MCF 10A (cell line): ENCODE results near the gene ARHGAP45. TPM values are rescaled to one million over a fixed set of nuclear protein-coding genes. Genes with fewer than 3 reads are reported as not detected.
"Not testable (repeated sequence)": the region's sequence is repeated elsewhere in the genome, so short reads cannot be mapped to it uniquely, and the experiment has no call there.

Experiments used
- BruUV-seq: library from RNA; stranded (reverse); fragments of 400-500 nt; replicated peaks from 2 replicates; lab custom pipeline; 2021; lab: Mats Ljungman, UMichigan
- CTCF ChIA-PET: fragments of 300-600 bp; sonication (Branson Sonifier 250); formaldehyde crosslinking; extraction: SDS; loops from one replicate; lab custom pipeline; 2021; ENCODE audit warnings: antibody characterized with exemption, inconsistent platforms; lab: Yijun Ruan, JAX
- POLR2A ChIA-PET: fragments of 300-600, 350-650 bp; sonication (Branson Sonifier 250); formaldehyde crosslinking; extraction: SDS; loops from one replicate; lab custom pipeline; 2020; ENCODE audit warnings: antibody characterized with exemption, inconsistent platforms; lab: Yijun Ruan, JAX
- DNase-seq: peaks from one replicate; pipeline ENCODE4 v3.0.0-alpha.2; 2018; ENCODE audit not compliant: unreplicated experiment
- H3K27ac Mint-ChIP-seq: one replicate; pipeline ENCODE4 v1.8.0; 2022; ENCODE audit warnings: mild to moderate bottlenecking, low read depth, mixed read lengths; ENCODE audit not compliant: unreplicated experiment
- H3K27me3 Mint-ChIP-seq: one replicate; pipeline ENCODE4 v1.8.0; 2022; ENCODE audit warnings: mixed read lengths; ENCODE audit not compliant: insufficient read depth, unreplicated experiment
- H3K36me3 Mint-ChIP-seq: one replicate; pipeline ENCODE4 v1.8.0; 2022; ENCODE audit warnings: mild to moderate bottlenecking, moderate library complexity, mixed read lengths; ENCODE audit not compliant: insufficient read depth, unreplicated experiment
- H3K4me1 Mint-ChIP-seq: one replicate; pipeline ENCODE4 v1.8.0; 2022; ENCODE audit warnings: mixed read lengths; ENCODE audit not compliant: insufficient read depth, unreplicated experiment
- H3K4me3 Mint-ChIP-seq: one replicate; pipeline ENCODE4 v1.8.0; 2022; ENCODE audit warnings: mild to moderate bottlenecking, moderate library complexity, mixed read lengths; ENCODE audit not compliant: unreplicated experiment
- H3K9me3 Mint-ChIP-seq: one replicate; pipeline ENCODE4 v1.8.0; 2022; ENCODE audit warnings: mixed read lengths; ENCODE audit not compliant: unreplicated experiment
- CTCF ChIP-seq: fragments of 200-600 bp; IDR thresholded peaks from one replicate; pipeline ENCODE4 v1.8.0; 2022; ENCODE audit warnings: antibody characterized with exemption, mild to moderate bottlenecking; ENCODE audit not compliant: unreplicated experiment
- intact Hi-C: fragments of 100-400 bp; cut with micrococcal nuclease; formaldehyde crosslinking; loops from 2 replicates; pipeline ENCODE4 v1.14.1; 2022
- total RNA-seq: library from RNA; stranded (reverse); gene quantifications from 2 replicates; pipeline ENCODE4 v1.2.3, GENCODE V29; 2022

Gene ARHGAP45
- total RNA-seq, 1 experiment from 2014 or later, result 15.3 TPM

DNA sequence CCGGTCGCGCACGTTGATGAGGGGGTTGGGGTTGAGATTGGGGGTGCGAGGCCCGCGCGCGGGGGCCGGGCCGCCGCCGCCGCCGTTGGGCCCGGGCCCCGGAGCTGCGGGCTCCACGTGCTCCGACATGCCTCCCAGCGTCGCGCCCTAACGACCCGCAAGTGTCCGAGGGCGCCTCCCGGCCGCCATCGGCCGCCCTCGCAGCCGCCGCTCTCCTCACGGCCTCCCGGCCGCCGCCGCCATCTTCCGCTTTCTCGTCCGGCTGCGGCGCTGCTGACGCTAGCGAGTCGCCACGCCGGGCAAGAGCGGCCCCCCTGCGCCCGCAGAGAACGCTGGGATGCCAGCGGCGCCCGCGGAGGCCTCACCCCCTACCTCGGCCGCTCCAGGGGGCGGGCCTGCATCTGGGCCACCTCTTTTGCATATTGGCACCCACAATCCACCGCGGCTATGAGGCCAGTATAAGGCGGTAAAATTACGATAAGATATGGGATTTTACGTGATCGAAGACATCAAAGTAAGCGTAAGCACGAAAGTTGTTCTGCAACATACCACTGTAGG is 46.0 kb upstream of the ARHGAP45 start, which contains the start of gene TMEM259:
TSS of gene TMEM259 (minus strand) at position 256 of the 558 bp plus-strand sequence. CDS start at position 129, 127 bp downstream.
- POLR2A ChIA-PET, result interaction anchor here (0.6 to 2.3 kb wide), 14 partner anchors 16 to 446 kb away, joined by 3 to 13 read pairs (median 4); partner anchors contain the start of genes ABCA7, CIRBP and WDR18

DNA sequence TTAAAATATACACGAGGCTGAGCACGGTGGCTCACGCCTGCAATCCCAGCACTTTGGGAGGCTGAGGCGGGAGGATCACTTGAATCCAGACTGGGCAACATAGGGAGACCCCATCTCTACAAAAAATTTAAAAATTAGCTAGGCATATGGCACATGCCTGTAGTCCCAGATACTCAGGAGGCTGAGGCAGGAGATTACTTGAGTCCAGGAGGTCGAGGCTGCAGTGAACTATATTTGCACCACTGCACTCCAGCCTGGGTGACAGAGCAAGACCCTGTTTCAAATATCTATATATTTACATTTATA is 43.1 kb upstream of the ARHGAP45 start:
- H3K4me3 Mint-ChIP-seq, H3K27me3 Mint-ChIP-seq, DNase-seq, H3K4me1 Mint-ChIP-seq, H3K9me3 Mint-ChIP-seq, BruUV-seq, intact Hi-C loops, H3K27ac Mint-ChIP-seq: not testable (repeated sequence)
- peaks cover 22% of the 10 kb centered on the region for H3K36me3 Mint-ChIP-seq
- POLR2A ChIA-PET, result interaction anchor here (1.4 kb wide), 1 partner anchor 194 kb away, joined by 3 read pairs; no protein-coding TSS in a partner anchor
- CTCF ChIA-PET, result interaction anchor here (0.9 kb wide), 1 partner anchor 51 kb away, joined by 4 read pairs; no protein-coding TSS in a partner anchor

More for the DNA sequence above, 46.0 kb upstream of the ARHGAP45 start, which contains the start of gene TMEM259:
- no peak for TF ChIP-seq CTCF
- peak within 1 kb of the TSS; percentile 99 for H3K27ac Mint-ChIP-seq
- H3K4me1 Mint-ChIP-seq, result peaks cover 17% of the 10 kb centered on the region
- peak; percentile 99 for DNase-seq
- no TSS peak for BruUV-seq
- intact Hi-C loops, result loop anchor here (2.0 kb wide), 1 partner anchor 74 kb away; the partner anchor contains the start of gene POLR2E
- no peaks in the 10 kb centered on the region for H3K9me3 Mint-ChIP-seq
- H3K36me3 Mint-ChIP-seq, result peaks cover 35% of the 10 kb centered on the region
- H3K27me3 Mint-ChIP-seq, result no peaks in the 10 kb centered on the region
- H3K4me3 Mint-ChIP-seq, result peak within 1 kb of the TSS; percentile 86
- CTCF ChIA-PET, result interaction anchor here (0.6 to 0.7 kb wide), 2 partner anchors 18 to 362 kb away, joined by 3 to 4 read pairs; no protein-coding TSS in a partner anchor

- BruUV-seq, H3K27ac Mint-ChIP-seq, intact Hi-C loops, H3K4me3 Mint-ChIP-seq, H3K4me1 Mint-ChIP-seq, DNase-seq, H3K27me3 Mint-ChIP-seq, H3K9me3 Mint-ChIP-seq: not testable (repeated sequence)
- ChIA-PET CTCF (interaction anchor here (0.6 kb wide), 1 partner anchor 479 kb away, joined by 3 read pairs; no protein-coding TSS in a partner anchor), POLR2A (interaction anchor here (1.8 to 5.8 kb wide), 3 partner anchors 14 to 132 kb away, joined by 3 to 97 read pairs (median 12); partner anchors contain the start of genes ABCA7, MED16 and RNU6-9)
- H3K36me3 Mint-ChIP-seq, result peaks cover 27% of the 10 kb centered on the region
These were observed 41.9 kb upstream of the ARHGAP45 start for GRCh38 chr19:1025080-1025479.

GRCh38 chr19:1025960-1026782 is 40.8 kb upstream of the ARHGAP45 start, which contains the start of gene CNN2:
TSS of gene CNN2 (plus strand) at chr19:1026608. CDS start at chr19:1026662, 54 bp downstream.
- Mint-ChIP-seq H3K4me1 (peaks cover 12% of the 10 kb centered on the region), H3K4me3 (peak within 1 kb of the TSS; percentile 86), H3K36me3 (peaks cover 28% of the 10 kb centered on the region), H3K27ac (peak within 1 kb of the TSS; percentile 96), H3K27me3 (no peaks in the 10 kb centered on the region), H3K9me3 (no peaks in the 10 kb centered on the region)
- no peak for TF ChIP-seq CTCF
- POLR2A ChIA-PET, result interaction anchor here (0.5 to 5.8 kb wide), 33 partner anchors 9 to 850 kb away, joined by 3 to 97 read pairs (median 5); partner anchors contain the start of genes ABCA7, ARHGAP45, CIRBP and GPX4
- CTCF ChIA-PET, result interaction anchor here (0.6 to 0.8 kb wide), 3 partner anchors 55 to 418 kb away, joined by 3 to 4 read pairs (median 4); no protein-coding TSS in a partner anchor
- no TSS peak for BruUV-seq
- peak; percentile 80 for DNase-seq
- intact Hi-C loops, result no loop called here
